Measurements from ENCODE around the gene SLC17A5.

GRCh38 chr6:73613806-73614536, 39.8 kb downstream of the SLC17A5 start:
- no peak for TF ChIP-seq CTCF (IDR thresholded peaks at IDR 0.05; ENCODE audit: low read length)
- no peak for TF ChIP-seq EZH2 (IDR thresholded peaks at IDR 0.05; ENCODE audit: borderline replicate concordance, low read length)

Data from OCI-LY1 (cell line).